ENCODE results near the gene PLA2G4D.
"Not testable (repeated sequence)": the region's sequence is repeated elsewhere in the genome, so short reads cannot be mapped to it uniquely, and the experiment has no call there.

PLA2G4D gene

DNA sequence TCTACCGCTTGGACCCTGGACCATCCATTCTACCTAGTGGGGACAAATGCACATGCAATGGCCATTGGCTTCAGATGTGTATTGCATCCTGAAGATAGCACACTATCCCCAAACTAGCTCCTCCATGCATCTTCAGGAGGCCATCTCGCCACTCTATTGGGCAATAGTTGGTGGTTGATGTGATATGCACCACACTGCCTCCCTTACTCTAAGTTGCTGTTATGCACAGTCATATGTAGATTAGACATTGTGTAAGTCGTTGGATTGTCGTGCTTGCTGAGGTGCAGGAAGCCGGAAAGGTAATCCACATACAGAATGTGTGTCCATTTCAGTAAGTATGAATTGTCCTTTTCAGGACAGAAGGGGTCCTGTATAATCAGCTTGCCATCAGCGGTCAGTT, 26.7 kb upstream of the PLA2G4D start:
- no peak for DNase-seq

DNA sequence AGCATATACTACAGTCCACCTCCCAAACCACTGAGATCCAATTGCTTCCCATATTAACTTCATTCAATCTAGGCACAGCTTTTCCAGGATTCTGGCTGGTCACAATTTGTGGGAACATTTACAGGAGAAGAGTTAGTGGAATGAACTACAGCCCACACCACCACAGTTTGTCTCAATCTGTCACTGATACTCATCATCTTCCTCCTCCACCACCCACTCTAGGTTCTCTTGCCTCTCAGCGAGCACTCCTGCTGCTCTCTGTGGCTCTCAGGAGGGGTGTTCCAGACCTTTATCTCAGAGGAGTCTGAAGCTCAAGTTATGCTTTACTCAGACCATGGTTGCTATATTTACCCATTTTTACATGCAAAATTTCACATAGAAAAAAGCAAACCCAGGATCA, 25.9 kb upstream of the PLA2G4D start:
- DNase-seq = no peak

DNA sequence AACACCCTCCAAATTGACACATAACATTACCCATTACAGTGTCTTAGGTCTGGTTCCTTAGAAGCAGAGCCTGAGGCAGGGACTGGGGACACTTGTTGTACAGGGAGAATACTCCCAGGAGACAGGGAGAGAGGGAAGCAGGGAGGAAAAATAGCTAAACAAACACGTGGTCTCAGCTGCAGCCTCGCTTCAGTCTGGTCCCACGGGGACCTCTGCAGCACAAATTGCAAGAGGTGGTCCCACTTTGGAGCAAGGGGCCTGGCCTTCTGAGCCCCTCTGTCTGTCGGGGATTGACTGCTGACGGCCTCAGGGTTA, 25.0 kb upstream of the PLA2G4D start:
- no peak for DNase-seq

DNA sequence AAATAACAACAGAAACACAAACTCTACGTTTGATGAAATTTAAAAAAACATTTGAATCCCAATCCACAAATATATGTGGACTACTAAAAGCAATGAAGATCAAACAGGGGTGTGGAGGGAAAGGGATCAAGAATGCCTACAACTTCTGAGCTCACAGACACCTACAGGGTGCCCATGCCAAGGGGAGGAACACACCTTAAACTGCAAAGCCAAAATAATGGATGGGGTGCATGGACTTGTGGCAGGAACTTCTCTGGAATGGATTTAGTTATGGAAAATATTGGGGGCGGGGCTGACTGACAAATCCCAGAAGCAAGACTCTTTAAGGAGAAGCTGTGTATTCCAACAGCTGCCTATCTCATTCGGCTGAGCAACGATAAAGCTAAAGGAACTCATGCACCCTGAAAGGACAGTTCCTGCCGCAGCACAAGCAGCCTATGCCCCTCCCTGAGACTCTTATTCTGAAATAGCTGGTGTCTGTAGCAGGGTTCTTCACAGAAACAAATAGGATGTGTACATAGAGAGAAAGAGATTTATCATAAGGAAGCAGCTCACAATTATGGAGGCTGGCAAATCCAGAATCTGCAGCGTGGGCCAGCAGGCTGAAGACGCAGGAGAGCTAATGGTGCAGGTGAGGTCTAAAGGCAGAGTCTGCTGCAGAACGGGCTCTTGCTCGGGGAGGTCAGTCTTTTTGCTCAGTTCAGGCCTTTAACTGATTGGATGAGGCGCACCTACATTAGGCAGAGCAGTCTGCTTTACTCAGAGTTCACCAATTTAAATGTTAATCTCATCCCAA, 24.5 kb upstream of the PLA2G4D start:
- DNase-seq = peak in 1 of 2 experiments; percentile 4

DNA sequence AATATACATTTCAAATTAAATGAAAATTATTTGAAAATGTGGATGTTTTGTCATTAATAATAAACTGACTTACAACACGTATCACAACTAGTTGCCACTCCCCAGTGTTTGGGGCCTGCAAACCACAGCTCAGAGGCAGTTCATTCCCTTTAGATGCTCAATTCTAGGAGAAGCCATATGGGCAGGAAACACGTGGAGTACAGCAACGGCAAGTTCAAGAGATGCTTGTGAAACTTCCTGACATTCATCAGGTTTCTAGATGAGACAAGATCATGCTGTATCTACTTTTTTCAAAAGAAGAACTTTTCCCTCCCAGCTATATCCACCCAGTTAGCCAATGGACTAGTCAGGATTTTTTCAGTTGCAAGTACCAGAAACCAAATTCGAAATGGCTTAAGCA, 17.6 kb upstream of the PLA2G4D start:
- peak; percentile 91 for DNase-seq

DNA sequence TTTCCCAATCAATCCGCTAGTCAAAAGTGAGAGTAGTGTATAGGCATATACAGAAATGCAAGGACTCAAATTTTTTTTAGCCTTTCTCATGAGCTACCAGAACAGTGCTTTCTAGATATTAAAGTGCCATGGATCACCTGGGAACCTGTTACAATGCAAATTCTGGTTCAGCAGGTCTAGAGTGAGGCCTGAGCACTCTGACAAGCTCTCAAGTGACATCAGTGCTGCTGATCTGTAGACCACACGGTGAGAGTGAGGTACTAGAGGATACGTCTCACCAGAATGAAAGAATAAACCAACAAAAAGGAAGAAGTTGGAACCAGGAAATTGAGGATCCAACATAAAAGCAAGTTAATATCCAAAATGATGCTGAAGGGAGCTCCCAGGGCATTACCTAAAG, 16.0 kb upstream of the PLA2G4D start:
- no peak for DNase-seq

DNA sequence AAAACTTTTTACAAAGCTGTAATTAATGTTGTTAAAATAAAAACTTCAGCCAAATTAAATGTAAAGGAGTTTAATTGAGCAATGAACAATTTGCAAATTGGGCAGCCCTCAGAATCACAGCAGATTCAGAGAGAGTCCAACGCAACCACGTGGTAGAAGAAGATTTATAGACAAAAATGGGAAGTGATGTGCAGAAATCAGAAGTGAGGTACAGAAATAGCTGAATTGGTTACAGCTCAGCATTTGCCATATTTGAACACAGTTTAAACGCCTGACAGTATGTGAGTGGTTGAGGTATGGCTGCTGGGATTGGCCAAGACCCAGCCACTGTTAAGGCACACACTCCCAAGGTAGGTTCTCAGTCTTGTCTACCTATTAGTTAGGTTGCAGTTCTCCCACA, 14.4 kb upstream of the PLA2G4D start:
- peak in 1 of 2 experiments; percentile 7 for DNase-seq

DNA sequence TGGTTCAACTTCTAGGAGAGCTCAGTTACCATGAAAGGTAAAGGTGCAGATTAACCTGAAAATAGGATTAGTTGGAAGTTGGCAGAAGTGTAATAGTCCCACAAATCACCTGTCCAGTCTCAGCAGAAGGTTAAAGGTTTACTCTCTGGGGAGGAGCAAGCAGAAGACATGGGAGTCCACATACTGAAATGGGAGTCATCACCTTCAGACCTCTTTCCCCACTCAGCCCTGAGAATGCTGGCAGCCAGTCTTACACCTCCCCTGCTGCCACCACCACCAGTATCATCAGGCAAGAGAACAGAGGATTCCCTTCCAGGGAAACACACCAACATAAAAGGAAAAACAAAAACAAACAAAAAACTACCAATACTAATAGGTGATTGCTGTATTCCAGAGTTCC, 13.8 kb upstream of the PLA2G4D start:
- DNase-seq = no peak

DNA sequence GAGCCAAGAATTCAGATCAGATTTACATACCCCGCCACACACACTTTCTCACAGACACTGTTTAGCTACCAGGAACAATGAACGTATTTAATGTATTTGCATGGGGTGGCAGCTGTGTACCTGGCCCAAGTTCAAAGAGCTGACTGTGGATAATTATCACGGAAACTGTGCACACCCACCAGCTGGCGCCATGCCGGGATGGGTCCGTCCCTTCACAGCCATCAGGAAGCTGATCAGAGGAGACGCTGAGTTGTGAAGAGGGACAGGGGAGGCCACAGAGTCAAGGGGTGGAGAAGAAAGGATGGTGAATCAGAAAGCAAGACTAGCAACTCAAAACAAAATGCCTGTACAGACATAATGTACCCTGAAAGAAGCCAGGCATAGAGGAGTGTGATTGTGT, 13.1 kb upstream of the PLA2G4D start:
- no peak for DNase-seq

DNA sequence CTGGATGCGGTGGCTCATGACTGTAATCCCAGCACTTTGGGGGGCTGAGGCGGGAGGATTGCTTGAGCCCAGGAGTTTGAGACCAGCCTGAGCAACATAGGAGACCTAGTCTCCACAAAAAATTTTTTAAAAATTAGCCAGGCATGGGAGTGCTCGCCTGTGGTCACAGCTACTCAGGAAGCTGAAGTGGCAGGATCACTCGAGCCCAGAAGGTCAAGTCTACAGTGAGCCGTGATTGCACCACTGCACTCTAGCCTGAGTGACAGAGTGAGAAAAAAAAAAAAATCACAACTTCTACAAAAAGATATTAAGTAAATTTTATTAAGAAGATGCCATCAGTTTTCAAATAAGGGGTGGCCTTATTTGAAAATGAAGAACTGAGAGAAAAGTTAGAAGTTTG, 11.9 kb upstream of the PLA2G4D start:
- no peak for DNase-seq

DNA sequence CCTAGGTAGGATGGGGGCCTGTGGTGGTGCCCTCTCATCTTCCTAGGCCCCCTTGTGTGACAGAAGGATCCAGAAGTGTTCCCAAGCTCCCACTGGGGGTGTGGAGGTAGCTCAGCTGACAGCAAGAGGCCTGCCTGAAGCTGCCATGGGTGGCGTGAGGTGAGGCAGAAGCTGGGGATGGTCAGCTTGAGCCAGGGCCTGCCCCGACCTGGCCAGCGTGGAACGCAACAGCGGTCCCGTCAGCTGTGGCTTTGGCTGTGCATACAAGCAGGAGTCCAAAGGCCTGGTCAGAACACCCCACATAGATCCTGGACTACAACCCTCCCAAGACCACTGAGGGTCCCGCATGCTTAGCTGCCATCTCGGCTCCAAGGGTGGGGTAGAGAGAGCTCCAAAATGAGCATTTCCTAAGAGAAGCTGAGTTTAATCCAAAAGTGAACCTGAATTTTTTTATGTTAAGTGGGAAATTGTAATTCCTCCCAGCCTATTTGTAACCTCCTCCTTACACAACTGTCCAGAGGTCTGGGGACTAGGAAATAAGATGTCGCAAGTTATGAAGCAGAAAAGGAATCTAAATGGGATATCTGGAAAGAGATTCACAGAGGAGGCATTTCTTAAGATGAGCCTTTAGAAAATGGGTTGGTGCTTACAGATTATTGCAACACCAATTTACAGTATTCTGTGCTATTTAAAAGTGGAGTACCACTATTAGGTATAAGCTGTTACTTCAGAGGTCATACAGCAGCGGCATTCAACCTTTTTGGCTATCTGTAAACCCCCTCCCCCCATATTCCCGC, 9.9 kb upstream of the PLA2G4D start:
- no peak for DNase-seq

DNA sequence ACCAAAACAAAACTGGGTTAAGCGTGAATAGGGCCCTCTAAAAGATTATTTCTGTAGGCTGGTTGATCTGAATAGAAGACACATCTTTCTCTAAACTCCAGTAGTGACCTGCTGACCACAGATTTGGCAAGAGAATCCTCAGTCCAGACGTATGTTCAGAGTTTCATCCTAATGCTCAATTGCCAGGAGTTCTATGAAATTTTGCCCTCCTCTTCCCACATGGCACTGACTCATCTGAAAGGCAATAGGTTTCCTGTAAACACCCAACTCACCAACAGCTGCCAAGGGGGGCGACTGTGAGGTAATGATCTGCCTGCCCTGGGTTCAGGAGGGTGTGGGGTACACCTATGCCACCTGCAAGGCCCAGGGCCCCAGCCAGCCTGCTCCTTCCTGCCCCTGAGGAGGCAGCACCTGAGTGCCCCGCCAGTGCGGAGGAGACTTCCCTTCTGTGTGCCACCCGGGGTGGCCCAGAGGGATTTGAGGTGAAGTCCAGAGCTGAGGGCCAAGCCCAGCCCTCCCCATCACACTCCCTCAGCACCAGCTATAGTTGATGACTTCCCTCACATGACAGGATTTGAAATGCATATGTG, 8.4 kb upstream of the PLA2G4D start:
- no peak for DNase-seq

DNA sequence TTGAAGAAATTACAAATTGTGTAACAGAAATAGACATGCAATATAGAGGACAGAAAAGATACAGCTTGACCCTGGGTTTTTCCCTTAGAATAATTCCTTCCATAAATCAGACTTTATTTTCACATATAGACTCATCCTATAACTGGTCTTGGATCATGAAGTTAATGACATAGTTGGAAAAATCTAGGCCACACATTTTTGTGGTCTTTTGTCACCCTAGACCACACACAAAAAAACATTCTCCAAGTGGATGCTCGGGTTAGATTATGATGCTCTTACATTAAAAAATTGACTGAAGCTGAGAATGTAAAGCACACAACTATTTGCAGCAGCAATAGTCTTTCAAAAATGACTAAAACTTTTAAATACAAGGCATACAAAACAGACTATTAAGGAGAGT, 7.5 kb upstream of the PLA2G4D start:
- DNase-seq = no peak

DNA sequence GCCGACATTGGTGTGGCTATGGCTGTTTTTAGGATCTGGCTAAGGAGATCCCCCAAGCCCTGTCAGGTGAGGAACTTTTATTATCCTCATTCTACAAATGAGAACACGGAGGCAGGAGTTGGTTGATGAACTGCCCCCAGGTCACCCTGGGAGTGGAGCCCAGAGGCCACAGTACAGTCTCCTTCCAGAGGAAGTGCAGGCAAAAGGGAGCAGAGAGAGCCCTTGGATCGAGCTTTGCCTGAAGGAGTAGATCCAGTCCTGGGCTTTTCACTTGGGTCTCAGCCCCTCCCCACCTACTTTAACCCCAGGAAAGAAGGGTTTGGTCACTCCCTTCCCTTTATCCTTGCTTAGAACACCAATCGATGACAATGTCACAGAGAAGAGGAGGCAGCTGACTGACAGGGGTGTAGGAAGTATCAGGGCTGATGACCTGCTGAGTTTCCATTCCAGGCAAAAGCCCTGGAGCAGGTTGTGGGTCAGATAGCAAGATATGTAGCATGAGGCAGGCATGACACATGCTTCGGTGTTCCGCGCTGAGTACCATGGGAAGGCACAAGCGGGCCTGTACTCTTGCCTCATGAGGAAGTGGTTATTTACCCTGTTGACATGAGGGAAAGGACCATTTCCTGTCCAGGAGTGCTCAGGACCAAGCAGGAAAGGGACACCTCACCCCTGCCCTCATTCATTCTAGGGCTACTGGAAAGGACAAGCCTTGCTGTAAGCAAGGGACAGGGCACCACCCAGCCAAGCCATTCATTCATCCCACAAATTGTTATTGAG, 5.8 kb upstream of the PLA2G4D start:
- no peak for DNase-seq

DNA sequence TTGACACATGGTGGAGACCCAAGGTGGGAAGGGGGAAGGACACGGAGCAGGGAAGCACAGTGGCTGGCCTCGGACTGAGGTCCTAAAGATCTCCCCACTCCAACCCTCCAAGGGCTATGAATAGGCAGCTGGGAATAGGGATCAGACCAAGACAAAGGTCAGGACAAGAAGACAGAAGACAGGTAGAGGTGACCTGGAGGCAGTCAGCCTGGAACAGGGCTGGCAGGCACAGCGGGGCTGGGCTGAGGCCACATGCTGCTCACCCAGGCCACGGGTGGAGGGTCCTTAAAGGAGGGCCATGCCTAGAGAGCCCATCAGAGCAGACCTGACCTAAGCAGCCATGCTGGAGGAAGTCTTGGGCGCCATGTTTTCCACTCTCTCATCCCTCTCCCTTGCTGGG, 2.7 kb upstream of the PLA2G4D start:
- DNase-seq = no peak

DNA sequence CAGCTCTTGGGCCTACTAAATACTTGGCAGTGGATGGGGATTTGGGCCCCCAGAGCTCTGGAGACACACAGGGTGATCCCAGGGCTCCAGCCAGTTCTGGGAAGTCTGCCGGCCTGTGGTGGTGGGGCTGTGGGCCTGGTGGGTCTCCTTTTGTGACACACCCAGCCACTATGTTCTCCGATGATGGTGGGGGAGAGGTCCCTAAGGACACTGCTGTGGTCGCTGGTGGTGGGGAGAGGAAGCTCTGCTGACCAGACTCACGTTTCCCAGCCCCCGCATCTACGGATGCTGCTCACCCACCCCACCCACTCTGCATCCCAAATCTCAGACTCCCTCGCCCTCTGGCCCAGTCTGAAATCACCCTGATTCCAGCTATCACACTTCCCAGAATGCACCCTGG, 396 bp downstream of the PLA2G4D start:
- no peak for DNase-seq

DNA sequence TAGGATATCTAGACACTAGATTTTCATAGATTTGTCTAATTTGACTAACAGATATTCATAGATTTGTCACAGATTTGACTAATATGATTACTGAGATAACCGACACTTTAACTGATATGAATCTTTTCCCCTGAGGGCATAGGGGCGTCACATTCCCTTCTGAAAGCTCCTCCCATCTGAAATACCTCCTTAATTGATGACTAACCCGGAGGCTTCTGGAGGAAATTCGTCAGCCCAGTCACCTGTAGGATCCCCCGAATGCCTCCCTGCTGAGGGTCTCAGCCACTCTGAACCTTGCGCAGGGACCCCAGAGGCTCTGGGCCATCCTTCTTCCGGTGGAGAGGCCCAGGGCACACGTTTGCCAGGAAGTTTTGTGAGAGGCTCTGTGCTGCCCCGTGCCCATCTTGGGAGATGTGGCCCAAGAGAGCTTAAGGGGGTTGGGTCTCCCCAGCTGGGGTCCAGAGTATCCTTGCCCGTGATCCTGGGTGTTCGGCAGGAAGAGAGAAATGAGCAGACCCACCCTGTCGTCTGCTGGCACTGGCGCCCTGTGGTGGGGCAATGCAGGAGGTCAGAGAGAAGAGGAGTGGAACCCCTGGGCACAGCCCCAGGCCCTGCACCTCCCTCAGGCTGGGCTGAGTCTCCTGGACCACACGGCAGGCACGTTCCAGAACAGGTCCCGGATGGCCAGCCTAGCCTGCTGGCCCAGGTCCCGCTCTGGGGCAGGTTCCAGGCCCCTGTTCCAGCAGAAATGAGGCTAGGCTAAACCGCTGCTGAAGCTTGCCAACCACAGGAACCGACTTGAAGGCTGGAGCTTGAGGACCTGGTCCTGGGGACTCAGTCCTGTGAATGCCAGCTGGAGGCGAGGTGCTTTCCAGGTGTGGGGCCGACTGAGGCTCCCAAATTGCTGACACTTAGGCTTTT, 1.7 kb downstream of the PLA2G4D start:
- DNase-seq = no peak

DNA sequence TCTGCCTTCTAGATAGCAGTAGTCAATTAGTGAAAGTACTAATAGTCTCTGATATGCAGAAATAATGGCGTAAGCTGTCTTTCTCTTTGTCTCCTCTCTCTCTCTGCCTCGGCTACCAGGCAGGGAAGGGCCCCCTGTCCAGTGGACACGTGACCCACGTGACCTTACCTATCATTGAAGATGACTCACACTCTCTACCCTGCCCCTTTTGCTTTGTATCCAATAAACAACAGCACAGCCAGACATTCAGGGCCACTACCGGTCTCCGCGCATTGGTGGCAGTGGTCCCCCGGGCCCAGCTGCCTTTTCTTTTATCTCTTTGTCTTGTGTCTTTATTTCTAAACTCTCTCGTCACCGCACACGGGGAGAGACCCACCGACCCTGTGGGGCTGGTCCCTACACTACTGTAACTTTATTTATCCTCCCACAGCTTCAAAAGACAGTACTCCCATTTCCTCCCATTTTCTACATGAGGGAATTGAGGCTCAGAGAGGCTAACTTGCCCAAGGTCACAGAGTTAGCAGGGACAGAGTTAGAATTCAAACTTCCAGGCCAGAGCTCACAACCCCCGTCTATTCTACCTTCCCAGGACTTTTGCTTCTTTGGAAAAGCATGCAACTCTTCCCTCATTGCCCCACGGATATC, 2.5 kb downstream of the PLA2G4D start:
- not testable (repeated sequence) for DNase-seq

DNA sequence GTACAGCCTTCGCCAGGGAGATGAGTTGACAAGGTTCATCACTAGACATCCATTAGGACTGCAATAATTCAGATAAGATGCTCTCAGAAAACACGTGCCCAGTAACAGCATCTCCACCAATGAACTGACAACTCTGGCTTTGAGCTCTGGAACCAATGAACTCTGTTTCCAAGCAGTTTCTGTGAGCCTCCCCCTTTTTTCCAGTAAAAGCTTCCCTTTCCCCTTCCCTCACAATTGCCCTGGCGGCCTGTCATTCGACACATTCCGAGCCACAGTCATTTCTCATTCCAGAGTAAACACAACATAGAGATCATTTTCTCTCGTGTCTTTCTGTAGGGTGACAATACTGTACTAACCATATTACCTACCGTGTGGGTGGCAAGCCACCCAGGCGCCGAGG, 3.6 kb downstream of the PLA2G4D start:
- no peak for DNase-seq

DNA sequence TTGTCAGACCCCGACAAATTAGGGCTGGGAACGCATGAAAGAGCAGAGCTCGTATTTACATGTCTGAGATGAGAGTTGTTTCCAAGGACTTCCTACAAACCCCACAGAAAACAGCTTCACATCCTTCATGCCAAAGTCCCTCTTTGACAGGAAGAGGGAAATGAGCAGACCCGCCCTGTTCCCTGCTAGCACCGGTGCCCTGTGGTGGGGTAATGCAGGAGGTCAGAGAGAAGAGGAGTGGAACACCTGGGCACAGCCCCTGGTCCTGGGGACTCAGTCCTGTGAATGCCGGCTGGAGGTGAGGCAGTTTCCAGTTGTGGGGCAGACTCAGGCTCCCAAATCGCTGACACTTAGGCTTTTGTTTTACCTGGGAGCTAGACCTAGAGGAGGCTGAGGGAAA, 4.0 kb downstream of the PLA2G4D start:
- DNase-seq = no peak

DNA sequence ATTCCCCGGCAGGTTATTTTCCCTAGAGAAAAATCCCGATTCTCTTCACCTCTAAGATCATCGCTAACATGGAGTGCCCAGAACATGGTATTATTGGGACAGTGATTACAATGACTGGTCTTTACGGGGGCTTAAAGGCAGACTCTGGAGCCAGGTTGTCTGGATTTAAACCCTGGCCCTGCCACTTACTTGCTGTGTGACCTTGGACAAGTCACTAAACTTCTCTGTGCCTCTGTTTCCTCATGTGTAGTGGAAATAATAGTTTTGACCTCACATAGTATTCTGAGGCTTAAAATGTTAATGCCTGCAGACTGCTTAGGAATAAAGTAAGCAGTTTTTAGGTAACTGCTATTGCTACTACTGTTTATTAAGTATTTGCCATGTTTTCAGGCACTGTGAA, 4.4 kb downstream of the PLA2G4D start:
- DNase-seq = no peak
